ENCODE measurements around the gene ZNF408.

ZNF408 gene

GRCh38 chr11:46700241-46701077, at the start of gene ZNF408, which contains the start of gene ARHGAP1:
TSS of gene ZNF408 (plus strand) at chr11:46701031. CDS start at chr11:46701048, 17 bp downstream.
TSS of gene ARHGAP1 (minus strand) at chr11:46700619. CDS start at chr11:46696107, 4,512 bp downstream.
- DNase-seq (ENCODE audit: extremely low read depth, insufficient read length) = peak; percentile 96
- TF ChIP-seq CTCF (IDR thresholded peaks at IDR 0.05; ENCODE audit: insufficient read depth, low read length, poor library complexity, severe bottlenecking) = no peak
- Histone ChIP-seq H3K36me3 (ENCODE audit: control insufficient read depth, insufficient read depth, low read length) (peaks cover 33% of the 10 kb centered on the region), H3K4me3 (replicated peaks; ENCODE audit: low read depth, low read length) (peak within 1 kb of the TSS; percentile 64), H3K27me3 (replicated peaks; ENCODE audit: control insufficient read depth, insufficient read depth, low read length) (no peaks in the 10 kb centered on the region)

DNA sequence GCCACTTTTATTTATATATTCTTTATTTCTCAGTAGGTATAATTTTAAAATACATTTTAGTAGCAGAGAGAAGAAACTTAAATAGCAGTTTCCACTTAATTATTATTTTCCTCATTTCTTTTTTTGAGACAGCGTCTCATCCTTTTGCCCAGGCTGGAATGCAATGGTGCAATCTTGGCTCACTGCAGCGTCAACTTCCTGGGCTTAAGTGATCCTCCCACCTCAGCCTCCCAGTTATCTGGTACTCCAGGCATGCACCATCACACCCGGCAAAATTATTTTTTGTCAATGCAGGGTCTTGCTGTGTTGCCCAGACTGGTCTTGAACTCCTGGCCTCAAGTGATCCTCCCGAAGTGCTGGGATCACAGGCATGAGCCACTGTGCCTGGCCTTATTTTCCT, 45.2 kb upstream of the ZNF408 start:
- Histone ChIP-seq H3K27me3 (replicated peaks; ENCODE audit: control insufficient read depth, insufficient read depth, low read length) (no peaks in the 10 kb centered on the region), H3K4me3 (replicated peaks; ENCODE audit: low read depth, low read length) (no peak overlapping the region), H3K36me3 (ENCODE audit: control insufficient read depth, insufficient read depth, low read length) (peaks cover 22% of the 10 kb centered on the region)
- no peak for TF ChIP-seq CTCF (IDR thresholded peaks at IDR 0.05; ENCODE audit: insufficient read depth, low read length, poor library complexity, severe bottlenecking)
- no peak for DNase-seq (ENCODE audit: extremely low read depth, insufficient read length)

DNA sequence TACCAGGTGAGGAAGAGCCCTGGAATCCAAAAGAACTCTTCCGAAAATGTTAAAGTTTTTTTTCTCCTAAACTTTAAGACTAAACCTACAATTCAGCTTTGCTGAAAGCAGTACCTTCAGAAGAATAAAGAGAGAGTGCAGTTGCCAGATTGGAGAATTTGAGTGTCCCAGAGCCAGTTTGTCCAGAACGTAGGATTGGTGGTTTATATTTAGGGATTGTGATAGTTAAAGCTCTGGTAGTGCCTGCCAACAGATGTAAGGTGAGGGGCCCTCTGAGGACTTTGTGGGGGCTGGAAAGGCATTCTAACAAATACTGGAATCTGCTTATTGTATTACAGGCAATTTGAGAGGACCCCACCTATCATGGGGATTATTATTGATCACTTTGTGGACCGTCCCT, 43.6 kb upstream of the ZNF408 start:
- Histone ChIP-seq H3K4me3 (replicated peaks; ENCODE audit: low read depth, low read length) (no peak overlapping the region), H3K27me3 (replicated peaks; ENCODE audit: control insufficient read depth, insufficient read depth, low read length) (no peaks in the 10 kb centered on the region), H3K36me3 (ENCODE audit: control insufficient read depth, insufficient read depth, low read length) (peaks cover 21% of the 10 kb centered on the region)
- TF ChIP-seq CTCF (IDR thresholded peaks at IDR 0.05; ENCODE audit: insufficient read depth, low read length, poor library complexity, severe bottlenecking) = no peak
- DNase-seq (ENCODE audit: extremely low read depth, insufficient read length) = no peak

GRCh38 chr11:46658259-46658658, 42.6 kb upstream of the ZNF408 start:
- Histone ChIP-seq H3K27me3 (replicated peaks; ENCODE audit: control insufficient read depth, insufficient read depth, low read length) (no peaks in the 10 kb centered on the region), H3K36me3 (ENCODE audit: control insufficient read depth, insufficient read depth, low read length) (peaks cover 22% of the 10 kb centered on the region), H3K4me3 (replicated peaks; ENCODE audit: low read depth, low read length) (no peak overlapping the region)
- no peak for TF ChIP-seq CTCF (IDR thresholded peaks at IDR 0.05; ENCODE audit: insufficient read depth, low read length, poor library complexity, severe bottlenecking)
- no peak for DNase-seq (ENCODE audit: extremely low read depth, insufficient read length)

- Histone ChIP-seq H3K36me3 (ENCODE audit: control insufficient read depth, insufficient read depth, low read length) (peaks cover 22% of the 10 kb centered on the region), H3K4me3 (replicated peaks; ENCODE audit: low read depth, low read length) (no peak overlapping the region)
- DNase-seq (ENCODE audit: extremely low read depth, insufficient read length) = no peak
Observed at GRCh38 chr11:46659908-46660307, 40.9 kb upstream of the ZNF408 start.

More at GRCh38 chr11:46659908-46660307, 40.9 kb upstream of the ZNF408 start:
- TF ChIP-seq CTCF (IDR thresholded peaks at IDR 0.05; ENCODE audit: insufficient read depth, low read length, poor library complexity, severe bottlenecking) = no peak
- H3K27me3 ChIP-seq (replicated peaks; ENCODE audit: control insufficient read depth, insufficient read depth, low read length) = no peaks in the 10 kb centered on the region

Data from GM06990 (cell line).